ENCODE measurements around the gene RB1. TPM values are rescaled to one million over a fixed set of nuclear protein-coding genes. Genes with fewer than 3 reads are reported as not detected.

RB1 gene
- total and polyA plus RNA-seq, 11 donors, result 8.5 to 52.1 (median 26.7) TPM

GRCh38 chr13:48370815-48371214 is 67.3 kb downstream of the RB1 start:
- Histone ChIP-seq H3K27ac (no peak overlapping the region), H3K27me3 (no peaks in the 10 kb centered on the region), H3K36me3 (peaks cover 0 to 80% (median 50%) of the 10 kb centered on the region in 9 donors), H3K9me3 (peaks cover 0 to 4% (median 0%) of the 10 kb centered on the region in 12 donors), H3K4me3 (no peak overlapping the region), H3K4me1 (no peaks in the 10 kb centered on the region)
- ATAC-seq, result no peak
- 67 to 76% (median 75%) methylated on average over 2 of the region's 2 CpGs for WGBS, 4 donors
- no peak for DNase-seq
- no peak for TF ChIP-seq POLR2A (IDR thresholded peaks at IDR 0.05)
- TF ChIP-seq CTCF (IDR thresholded peaks at IDR 0.05), result no peak
- intact Hi-C loops (cut with DNase I), result no loop called here

- no peaks in the 10 kb centered on the region for H3K27me3 ChIP-seq
- intact Hi-C loops (cut with DNase I), result no loop called here
- no peak overlapping the region for H3K27ac ChIP-seq
- WGBS, 4 donors, result 94 to 97% (median 94%) methylated on average over 2 of the region's 2 CpGs
- H3K4me3 ChIP-seq, result no peak overlapping the region
- peaks cover 0 to 89% (median 74%) of the 10 kb centered on the region in 9 donors for H3K36me3 ChIP-seq
- no peak for ATAC-seq
- DNase-seq, result no peak
- TF ChIP-seq CTCF (IDR thresholded peaks at IDR 0.05) (no peak), POLR2A (IDR thresholded peaks at IDR 0.05) (no peak)
- peaks cover 0 to 4% (median 0%) of the 10 kb centered on the region in 12 donors for H3K4me1 ChIP-seq
- H3K9me3 ChIP-seq, result peaks cover 0 to 4% (median 0%) of the 10 kb centered on the region in 12 donors
Measured at GRCh38 chr13:48377857-48378256, 74.3 kb downstream of the RB1 start.

- peaks cover 0 to 87% (median 72%) of the 10 kb centered on the region in 9 donors for H3K36me3 ChIP-seq
- H3K4me1 ChIP-seq, result peaks cover 0 to 4% (median 0%) of the 10 kb centered on the region in 12 donors
- H3K9me3 ChIP-seq, result no peaks in the 10 kb centered on the region
- no peak for ATAC-seq
- H3K27me3 ChIP-seq, result no peaks in the 10 kb centered on the region
- no peak for TF ChIP-seq POLR2A (IDR thresholded peaks at IDR 0.05)
- TF ChIP-seq CTCF (IDR thresholded peaks at IDR 0.05), result no peak
- intact Hi-C loops (cut with DNase I), result no loop called here
- H3K4me3 ChIP-seq, result no peak overlapping the region
- no peak for DNase-seq
- H3K27ac ChIP-seq, result no peak overlapping the region
Measured at GRCh38 chr13:48380581-48380980, 77.0 kb downstream of the RB1 start.

- peaks cover 0 to 4% (median 0%) of the 10 kb centered on the region in 12 donors for H3K4me1 ChIP-seq
- H3K9me3 ChIP-seq, result no peaks in the 10 kb centered on the region
- peaks cover 0 to 64% (median 46%) of the 10 kb centered on the region in 9 donors for H3K36me3 ChIP-seq
- ATAC-seq (no peak), DNase-seq (no peak)
- H3K27me3 ChIP-seq, result no peaks in the 10 kb centered on the region
- no peak overlapping the region for H3K4me3 ChIP-seq
- no peak for TF ChIP-seq CTCF (IDR thresholded peaks at IDR 0.05)
- TF ChIP-seq POLR2A (IDR thresholded peaks at IDR 0.05), result no peak
- WGBS, 4 donors, result 96 to 98% (median 97%) methylated on average over 2 of the region's 2 CpGs
- intact Hi-C loops (cut with DNase I), result no loop called here
- H3K27ac ChIP-seq, result no peak overlapping the region
Measured at GRCh38 chr13:48383384-48383783, 79.8 kb downstream of the RB1 start.
